Calu3 (cell line): ENCODE data around the gene ASTL. TPM values are rescaled to one million over a fixed set of nuclear protein-coding genes. Genes with fewer than 3 reads are reported as not detected.

Source experiments
- BruUV-seq: library from RNA; stranded (reverse); fragments of 400-500 nt; replicated peaks from 2 replicates; lab custom pipeline; 2021; lab: Mats Ljungman, UMichigan
- CTCF ChIA-PET: fragments of 300-600 bp; sonication (Branson Sonifier 250); formaldehyde crosslinking; loops from one replicate; lab custom pipeline; 2022; ENCODE audit warnings: antibody characterized with exemption; lab: Charles Lee
- DNase-seq: peaks from one replicate; pipeline ENCODE4 v3.0.0; 2022
- H3K27ac Mint-ChIP-seq: one replicate; pipeline ENCODE4 v1.8.0; 2022; ENCODE audit warnings: mixed read lengths; ENCODE audit not compliant: unreplicated experiment
- H3K27me3 Mint-ChIP-seq: one replicate; pipeline ENCODE4 v1.8.0; 2022; ENCODE audit warnings: mixed read lengths; ENCODE audit not compliant: unreplicated experiment
- H3K36me3 Mint-ChIP-seq: one replicate; pipeline ENCODE4 v1.8.0; 2022; ENCODE audit warnings: mild to moderate bottlenecking, moderate library complexity, mixed read lengths; ENCODE audit not compliant: insufficient read depth, unreplicated experiment
- H3K4me1 Mint-ChIP-seq: one replicate; pipeline ENCODE4 v1.8.0; 2022; ENCODE audit warnings: mild to moderate bottlenecking, low read depth, mixed read lengths; ENCODE audit not compliant: unreplicated experiment
- H3K4me3 Mint-ChIP-seq: one replicate; pipeline ENCODE4 v1.8.0; 2022; ENCODE audit warnings: mild to moderate bottlenecking, low read depth, moderate library complexity, mixed read lengths; ENCODE audit not compliant: unreplicated experiment
- H3K9me3 Mint-ChIP-seq: one replicate; pipeline ENCODE4 v1.8.0; 2022; ENCODE audit warnings: low read depth, mixed read lengths; ENCODE audit not compliant: unreplicated experiment
- intact Hi-C: fragments of 100-400 bp; cut with micrococcal nuclease; formaldehyde crosslinking; loops from one replicate; pipeline ENCODE4 v1.10.0; 2022; ENCODE audit not compliant: unreplicated experiment
- total RNA-seq: library from RNA; stranded (reverse); gene quantifications from 2 replicates; pipeline ENCODE4 v1.2.3, GENCODE V29; 2022
- TF ChIP-seq, protein P1 (sequence below): fragments of 200-600 bp; IDR thresholded peaks from one replicate; pipeline ENCODE4 v1.8.0; 2022; ENCODE audit warnings: antibody characterized with exemption; ENCODE audit not compliant: unreplicated experiment

ASTL gene
- total RNA-seq, 1 experiment from 2014 or later: not detected

DNA sequence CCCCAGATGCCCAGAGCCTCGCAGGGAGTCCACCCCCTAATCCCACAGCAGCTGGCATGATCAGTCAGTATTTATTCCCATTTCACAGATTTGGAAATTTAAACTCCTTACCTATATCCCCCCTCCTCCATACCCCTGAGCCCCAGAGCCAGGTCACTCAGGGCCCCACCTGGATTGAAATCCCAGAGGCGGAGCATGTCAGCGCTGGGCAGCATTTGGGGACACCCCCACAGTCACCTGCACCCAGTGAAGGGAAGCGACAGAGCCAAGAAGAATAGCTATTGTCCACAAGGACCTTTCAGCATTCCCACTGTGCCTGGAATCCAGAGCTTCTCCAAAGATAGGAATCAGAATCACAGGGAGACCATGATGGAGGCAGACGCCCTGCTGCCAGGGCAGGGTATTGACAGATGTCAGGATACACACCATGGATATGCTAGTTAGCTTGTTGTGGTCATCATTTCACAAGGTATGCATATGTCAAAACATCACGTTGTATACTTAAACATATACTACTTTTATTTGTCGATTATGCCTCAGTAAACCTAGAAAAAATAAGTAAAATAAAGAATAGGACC lies 968 bp upstream of the ASTL start:
- BruUV-seq: no TSS peak
- H3K4me1 Mint-ChIP-seq: peaks cover 3% of the 10 kb centered on the region
- no peak overlapping the region for H3K4me3 Mint-ChIP-seq
- H3K36me3 Mint-ChIP-seq: peaks cover 23% of the 10 kb centered on the region
- H3K27ac Mint-ChIP-seq: no peak overlapping the region
- H3K27me3 Mint-ChIP-seq: peaks cover 35% of the 10 kb centered on the region
- H3K9me3 Mint-ChIP-seq: no peaks in the 10 kb centered on the region
- CTCF ChIA-PET: interaction anchor here (0.5 to 2.3 kb wide), 6 partner anchors 11 to 270 kb away, joined by 3 to 42 read pairs (median 4); no protein-coding TSS in a partner anchor
- TF ChIP-seq, protein P1, sequence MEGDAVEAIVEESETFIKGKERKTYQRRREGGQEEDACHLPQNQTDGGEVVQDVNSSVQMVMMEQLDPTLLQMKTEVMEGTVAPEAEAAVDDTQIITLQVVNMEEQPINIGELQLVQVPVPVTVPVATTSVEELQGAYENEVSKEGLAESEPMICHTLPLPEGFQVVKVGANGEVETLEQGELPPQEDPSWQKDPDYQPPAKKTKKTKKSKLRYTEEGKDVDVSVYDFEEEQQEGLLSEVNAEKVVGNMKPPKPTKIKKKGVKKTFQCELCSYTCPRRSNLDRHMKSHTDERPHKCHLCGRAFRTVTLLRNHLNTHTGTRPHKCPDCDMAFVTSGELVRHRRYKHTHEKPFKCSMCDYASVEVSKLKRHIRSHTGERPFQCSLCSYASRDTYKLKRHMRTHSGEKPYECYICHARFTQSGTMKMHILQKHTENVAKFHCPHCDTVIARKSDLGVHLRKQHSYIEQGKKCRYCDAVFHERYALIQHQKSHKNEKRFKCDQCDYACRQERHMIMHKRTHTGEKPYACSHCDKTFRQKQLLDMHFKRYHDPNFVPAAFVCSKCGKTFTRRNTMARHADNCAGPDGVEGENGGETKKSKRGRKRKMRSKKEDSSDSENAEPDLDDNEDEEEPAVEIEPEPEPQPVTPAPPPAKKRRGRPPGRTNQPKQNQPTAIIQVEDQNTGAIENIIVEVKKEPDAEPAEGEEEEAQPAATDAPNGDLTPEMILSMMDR: no peak
- intact Hi-C loops: loop anchor here (2.0 to 10.0 kb wide), 2 partner anchors 36 to 126 kb away; partner anchors contain the start of genes CIAO1 and TMEM127
- DNase-seq: no peak

DNA sequence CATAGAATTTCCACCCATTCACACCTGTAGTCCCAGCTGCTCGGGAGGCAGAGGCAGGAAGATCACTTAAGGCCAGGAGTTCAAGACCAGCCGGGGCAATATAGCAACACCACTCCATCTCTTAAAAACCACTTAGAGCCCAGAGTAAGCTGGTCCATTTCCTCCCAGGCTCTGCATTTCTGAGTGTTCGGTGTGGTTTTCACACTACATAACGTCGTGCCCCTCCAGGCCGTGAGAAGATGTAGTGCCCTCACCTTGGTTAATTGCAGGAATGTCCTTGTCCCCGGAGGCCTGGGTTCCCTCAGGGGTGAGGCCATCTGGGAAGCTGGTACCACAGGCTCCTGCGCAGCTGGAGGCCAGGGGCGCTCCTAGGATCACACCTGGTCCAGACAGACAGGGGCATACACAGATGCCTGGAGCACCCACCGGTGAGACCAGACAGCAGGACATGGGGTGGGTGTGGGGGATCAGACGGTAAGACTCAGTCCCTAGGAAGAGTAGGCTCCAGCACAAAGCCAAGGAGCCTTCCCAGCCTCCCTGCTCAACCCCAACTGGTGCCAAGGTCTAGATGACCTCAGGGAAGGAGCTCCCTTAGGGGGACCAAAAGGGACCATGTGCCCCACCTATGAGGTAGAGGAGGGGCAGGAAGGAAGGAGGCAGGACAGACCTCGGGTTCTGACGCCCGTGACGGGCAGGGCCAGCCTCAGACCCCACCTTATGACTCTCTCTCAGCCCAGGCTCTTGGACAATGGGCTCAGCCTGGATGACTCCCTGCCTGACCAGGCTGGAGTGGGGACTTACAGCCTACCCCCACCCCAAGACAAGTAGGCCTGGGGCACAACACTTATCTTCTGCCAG lies 752 bp downstream of the ASTL start:
- H3K9me3 Mint-ChIP-seq: no peaks in the 10 kb centered on the region
- H3K36me3 Mint-ChIP-seq: peaks cover 9% of the 10 kb centered on the region
- H3K27me3 Mint-ChIP-seq: peaks cover 42% of the 10 kb centered on the region
- CTCF ChIA-PET: interaction anchor here (0.7 to 2.3 kb wide), 5 partner anchors 37 to 271 kb away, joined by 3 to 42 read pairs (median 4); no protein-coding TSS in a partner anchor
- H3K4me1 Mint-ChIP-seq: no peaks in the 10 kb centered on the region
- no peak overlapping the region for H3K27ac Mint-ChIP-seq
- DNase-seq: no peak
- intact Hi-C loops: loop anchor here (2.0 to 10.0 kb wide), 2 partner anchors 37 to 127 kb away; partner anchors contain the start of genes CIAO1 and TMEM127
- H3K4me3 Mint-ChIP-seq: no peak overlapping the region
- TF ChIP-seq, protein P1: no peak
- no TSS peak for BruUV-seq

DNA sequence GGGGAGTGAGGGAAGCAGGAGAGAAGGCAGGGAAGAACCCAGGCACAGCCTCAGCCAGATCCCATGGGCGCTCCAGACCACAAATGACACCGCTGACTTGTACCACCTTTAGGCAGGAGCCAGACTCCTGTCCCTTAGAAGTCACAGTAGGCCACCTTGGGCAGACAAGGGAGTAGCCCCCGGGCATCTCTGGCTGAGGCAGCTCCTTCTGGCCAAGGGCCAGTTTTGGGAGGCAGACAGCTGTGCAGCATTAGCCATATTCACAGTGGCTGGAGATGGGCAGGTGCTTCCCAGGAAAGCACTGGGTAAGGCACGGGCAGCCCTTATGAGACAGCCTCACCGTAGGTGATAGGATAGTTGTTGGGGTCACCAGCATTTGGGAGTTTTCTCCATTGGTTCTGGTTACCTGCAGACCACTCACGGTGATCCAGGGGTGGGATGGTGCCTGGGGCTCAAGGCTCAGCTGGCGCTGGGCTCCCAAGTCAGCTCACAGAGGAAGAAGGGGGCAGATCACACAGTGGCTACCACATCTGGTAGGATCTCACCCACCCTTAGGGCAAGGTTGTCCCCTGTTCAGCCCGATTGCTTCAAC lies 2.1 kb downstream of the ASTL start:
- TF ChIP-seq, protein P1: no peak
- Mint-ChIP-seq H3K4me3 (no peak overlapping the region), H3K4me1 (no peaks in the 10 kb centered on the region), H3K27ac (no peak overlapping the region), H3K36me3 (peaks cover 5% of the 10 kb centered on the region), H3K9me3 (no peaks in the 10 kb centered on the region), H3K27me3 (peaks cover 55% of the 10 kb centered on the region)
- BruUV-seq: no TSS peak
- DNase-seq: no peak
- intact Hi-C loops: loop anchor here (10.0 kb wide), 1 partner anchor 129 kb away; the partner anchor contains the start of genes CIAO1 and TMEM127
- CTCF ChIA-PET: no interaction called here

DNA sequence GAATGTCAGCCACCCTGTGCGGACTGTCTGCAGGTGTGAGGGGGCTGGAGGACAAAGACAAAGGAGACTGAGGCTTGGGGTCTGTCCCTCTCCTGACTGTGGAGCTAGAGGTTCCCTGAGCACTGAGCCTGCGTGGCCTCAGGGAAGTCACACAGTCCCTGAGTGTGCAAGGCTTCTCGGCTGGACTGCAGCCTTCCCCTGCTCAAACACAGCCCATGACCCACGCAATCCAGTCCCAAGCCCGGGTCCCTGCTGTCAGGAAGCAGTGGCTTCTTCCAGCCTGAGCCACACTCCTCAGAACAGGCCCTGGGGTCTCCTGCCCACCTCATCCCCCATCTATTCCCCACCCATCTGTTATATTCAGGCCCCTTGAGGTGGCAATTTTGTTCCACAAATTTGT lies 2.7 kb downstream of the ASTL start:
- H3K4me1 Mint-ChIP-seq: no peaks in the 10 kb centered on the region
- intact Hi-C loops: loop anchor here (10.0 kb wide), 1 partner anchor 129 kb away; the partner anchor contains the start of genes CIAO1 and TMEM127
- CTCF ChIA-PET: no interaction called here
- no TSS peak for BruUV-seq
- H3K4me3 Mint-ChIP-seq: no peak overlapping the region
- DNase-seq: no peak
- no peak overlapping the region for H3K27ac Mint-ChIP-seq
- TF ChIP-seq, protein P1: no peak
- no peaks in the 10 kb centered on the region for H3K9me3 Mint-ChIP-seq
- H3K36me3 Mint-ChIP-seq: peaks cover 5% of the 10 kb centered on the region
- H3K27me3 Mint-ChIP-seq: peaks cover 61% of the 10 kb centered on the region
